SK-N-SH (cell line): ENCODE results near the gene CUEDC2. TPM values are rescaled to one million over a fixed set of nuclear protein-coding genes. Genes with fewer than 3 reads are reported as not detected.

Source experiments
- CTCF ChIA-PET: fragments of 300-600, 350-600 bp; formaldehyde crosslinking; extraction: SDS; loops from one replicate; lab custom pipeline; 2021; lab: Yijun Ruan, JAX
- POLR2A ChIA-PET: fragments of 350-600 bp; sonication (Branson Sonifier 250); formaldehyde crosslinking; extraction: SDS; loops from one replicate; lab custom pipeline; 2020; ENCODE audit warnings: antibody characterized with exemption, inconsistent platforms; lab: Yijun Ruan, JAX
- DNase-seq: peaks from one replicate; pipeline ENCODE4 v3.0.0; 2012
- H2AFZ ChIP-seq: fragments of 200-600 bp; sonication (generic); 2 replicates; pipeline ENCODE4 v1.8.1; 2016; ENCODE audit warnings: antibody characterized with exemption, mild to moderate bottlenecking, low read depth
- H3F3A ChIP-seq: fragments of 200-600 bp; sonication (generic); replicated peaks from 2 replicates; pipeline ENCODE3; 2016; ENCODE audit warnings: antibody characterized with exemption, mild to moderate bottlenecking; ENCODE audit not compliant: insufficient read depth
- H3K27ac ChIP-seq, 2 experiments: fragments of 200-500 bp in 1 of 2; fragments of 200-600 bp in 1 of 2; sonication (Bioruptor generic) in 1 of 2; sonication (generic), shearing (Covaris generic) in 1 of 2; 2 replicates each; pipeline versions ENCODE4 v1.5.1 to v1.6.1; 2014 to 2016; ENCODE audit warnings: low read depth in 2 of 2, inconsistent platforms in 1 of 2, low read length in 1 of 2, mild to moderate bottlenecking in 1 of 2, mixed read lengths in 1 of 2
- H3K27me3 ChIP-seq: fragments of 200-600 bp; sonication (generic), shearing (Covaris generic); 2 replicates; pipeline ENCODE4 v1.6.1; 2016; ENCODE audit warnings: mixed run types; ENCODE audit not compliant: insufficient read depth
- H3K36me3 ChIP-seq, 2 experiments: fragments of 200-500 bp in 1 of 2; fragments of 200-600 bp in 1 of 2; sonication (Bioruptor generic) in 1 of 2; sonication (generic) in 1 of 2; replicated peaks in 1 of 2; 2 replicates each; pipeline versions ENCODE3 to v1.5.1; 2014 to 2016; ENCODE audit warnings: low read length in 1 of 2, mild to moderate bottlenecking in 1 of 2; ENCODE audit not compliant: insufficient read depth in 2 of 2, control insufficient read depth in 1 of 2
- H3K4me1 ChIP-seq, 2 experiments: fragments of 200-500 bp in 1 of 2; fragments of 200-600 bp in 1 of 2; sonication (Bioruptor generic) in 1 of 2; sonication (generic), shearing (Covaris generic) in 1 of 2; 2 replicates each; pipeline versions ENCODE4 v1.5.1 to v1.6.1; 2014 to 2016; ENCODE audit warnings: low read depth in 1 of 2, low read length in 1 of 2, mixed run types in 1 of 2; ENCODE audit not compliant: insufficient read depth in 2 of 2, control insufficient read depth in 1 of 2
- H3K4me2 ChIP-seq: fragments of 200-600 bp; sonication (generic), shearing (Covaris generic); 2 replicates; pipeline ENCODE4 v1.6.1; 2017; ENCODE audit warnings: mixed run types
- H3K4me3 ChIP-seq, 2 experiments: fragments of 200-500 bp in 1 of 2; fragments of 200-600 bp in 1 of 2; sonication (Bioruptor generic) in 1 of 2; sonication (generic), shearing (Covaris generic) in 1 of 2; 2 replicates each; pipeline versions ENCODE4 v1.5.1 to v1.8.1; 2014 to 2016; ENCODE audit warnings: low read depth in 2 of 2, inconsistent platforms in 1 of 2, low read length in 1 of 2, mild to moderate bottlenecking in 1 of 2, mixed read lengths in 1 of 2, moderate library complexity in 1 of 2
- H3K79me2 ChIP-seq: fragments of 200-600 bp; sonication (generic); 2 replicates; pipeline ENCODE4 v1.8.1; 2017; ENCODE audit warnings: mild to moderate bottlenecking; ENCODE audit not compliant: insufficient read depth
- H3K9ac ChIP-seq: fragments of 200-600 bp; sonication (generic); 2 replicates; pipeline ENCODE4 v1.6.1; 2017; ENCODE audit warnings: mixed run types
- H3K9me2 ChIP-seq: fragments of 200-600 bp; sonication (generic); 2 replicates; pipeline ENCODE4 v1.6.1; 2017; ENCODE audit warnings: mixed run types
- H3K9me3 ChIP-seq: fragments of 200-600 bp; sonication (generic); 2 replicates; pipeline ENCODE4 v1.6.1; 2017; ENCODE audit warnings: mixed run types, mild to moderate bottlenecking, moderate library complexity
- H4K20me1 ChIP-seq: fragments of 200-600 bp; sonication (generic); 2 replicates; pipeline ENCODE4 v1.6.1; 2017; ENCODE audit warnings: mild to moderate bottlenecking, mixed run types; ENCODE audit not compliant: insufficient read depth
- CHD2 ChIP-seq: fragments of 150-350 bp; IDR thresholded peaks from 2 replicates; pipeline ENCODE4 v1.6.1; 2018; ENCODE audit warnings: low read length; ENCODE audit not compliant: partially characterized antibody
- CTCF ChIP-seq: fragments of 200-600 bp; sonication (generic); IDR thresholded peaks from 2 replicates; pipeline ENCODE4 v1.6.1; 2017; ENCODE audit warnings: antibody characterized with exemption, mild to moderate bottlenecking, moderate library complexity
- ELF1 ChIP-seq: IDR thresholded peaks from 2 replicates; pipeline ENCODE4 v1.4.0; 2012
- EP300 ChIP-seq, 2 experiments: IDR thresholded peaks; 2 replicates each; pipeline versions ENCODE4 v1.4.0 to v1.6.1; 2012; ENCODE audit warnings: borderline replicate concordance in 1 of 2, low read depth in 1 of 2, low read length in 1 of 2
- FOXM1 ChIP-seq: IDR thresholded peaks from 2 replicates; pipeline ENCODE4 v1.4.0; 2012; ENCODE audit warnings: low read depth, mild to moderate bottlenecking
- GABPA ChIP-seq: IDR thresholded peaks from 2 replicates; pipeline ENCODE4 v1.4.0; 2012; ENCODE audit warnings: low read depth, mild to moderate bottlenecking
- GATA2 ChIP-seq: sonication (generic); formaldehyde crosslinking; IDR thresholded peaks from 2 replicates; pipeline ENCODE4 v1.5.0; 2020; ENCODE audit warnings: mild to moderate bottlenecking, missing genetic modification reagents
- JUND ChIP-seq: IDR thresholded peaks from 2 replicates; pipeline ENCODE4 v1.4.0; 2012
- MEF2A ChIP-seq: IDR thresholded peaks from 2 replicates; pipeline ENCODE4 v1.4.0; 2012; ENCODE audit warnings: low read depth, borderline replicate concordance
- MXI1 ChIP-seq: IDR thresholded peaks from 2 replicates; pipeline ENCODE4 v1.6.1; 2012; ENCODE audit warnings: mild to moderate bottlenecking, low read depth, low read length, improper control_type of control experiment
- NRF1 ChIP-seq: IDR thresholded peaks from 2 replicates; pipeline ENCODE4 v1.6.1; 2012; ENCODE audit warnings: low read depth, mild to moderate bottlenecking, low read length
- POLR2AphosphoS5 ChIP-seq: IDR thresholded peaks from 2 replicates; pipeline ENCODE4 v1.6.1; 2012; ENCODE audit warnings: low read depth, low read length
- RCOR1 ChIP-seq: fragments of 150-350 bp; IDR thresholded peaks from 2 replicates; pipeline ENCODE4 v1.6.1; 2017; ENCODE audit warnings: antibody characterized with exemption, low read length
- RXRA ChIP-seq: IDR thresholded peaks from 2 replicates; pipeline ENCODE4 v1.4.0; 2012; ENCODE audit warnings: low read depth, mild to moderate bottlenecking, borderline replicate concordance
- SMC3 ChIP-seq: IDR thresholded peaks from 2 replicates; pipeline ENCODE4 v1.6.1; 2012; ENCODE audit warnings: low read depth, low read length, improper control_type of control experiment
- TCF12 ChIP-seq: IDR thresholded peaks from 2 replicates; pipeline ENCODE4 v1.4.0; 2012
- TEAD4 ChIP-seq: IDR thresholded peaks from 2 replicates; pipeline ENCODE4 v1.4.0; 2012; ENCODE audit warnings: mild to moderate bottlenecking, borderline replicate concordance; ENCODE audit not compliant: insufficient read depth
- USF1 ChIP-seq: IDR thresholded peaks from 2 replicates; pipeline ENCODE4 v1.4.0; 2012; ENCODE audit warnings: low read depth, borderline replicate concordance
- USF2 ChIP-seq: fragments of 150-350 bp; IDR thresholded peaks from 2 replicates; pipeline ENCODE4 v1.6.1; 2017; ENCODE audit warnings: antibody characterized with exemption, low read length, low read depth, borderline replicate concordance
- YY1 ChIP-seq: IDR thresholded peaks from 2 replicates; pipeline ENCODE4 v1.4.0; 2012; ENCODE audit warnings: low read depth, mild to moderate bottlenecking
- ZBTB33 ChIP-seq: IDR thresholded peaks from 2 replicates; pipeline ENCODE4 v1.4.0; 2012; ENCODE audit warnings: low read depth, borderline replicate concordance
- WGBS: methylation state at CpG from one replicate; pipeline ENCODE4 v1.1.6; 2017; ENCODE audit warnings: low lambda C conversion rate; 5-methylcytosine and 5-hydroxymethylcytosine counted together
- polyA plus RNA-seq, 3 experiments: library from polyadenylated mRNA; depleted of rRNA; stranded (reverse); fragments of >200 nt; gene quantifications; 2 replicates each; pipeline ENCODE4 v1.2.3, GENCODE V29; 2012
- TF ChIP-seq, protein P1 (sequence below): fragments of 150-350 bp; IDR thresholded peaks from 2 replicates; pipeline ENCODE4 v1.6.1; 2016; ENCODE audit warnings: mild to moderate bottlenecking, low read depth, low read length

Gene CUEDC2
- polyA plus RNA-seq, 1 of the 3 experiments (the other 2 are of a cell fraction) = 162 TPM

GRCh38 chr10:102458656-102459055 lies 26.3 kb upstream of the CUEDC2 start:
- CTCF ChIA-PET = interaction anchor here (1.5 to 1.8 kb wide), 2 partner anchors 9 to 20 kb away, joined by 4 to 7 read pairs; no protein-coding TSS in a partner anchor
- H2AFZ ChIP-seq = no peak overlapping the region
- no peaks in the 10 kb centered on the region for H3K79me2 ChIP-seq
- WGBS = 73% methylated on average over 4 of the region's 4 CpGs
- H3K27me3 ChIP-seq = no peaks in the 10 kb centered on the region
- TF ChIP-seq FOXM1 (no peak), TCF12 (no peak), POLR2AphosphoS5 (no peak), RCOR1 (no peak), RXRA (no peak), EP300 (IDR thresholded peaks at IDR 0.05; ENCODE audit: borderline replicate concordance in 1 of 2, low read depth in 1 of 2, low read length in 1 of 2) (no peak), CTCF (no peak), ELF1 (no peak)
- no peaks in the 10 kb centered on the region for H4K20me1 ChIP-seq
- H3K4me2 ChIP-seq = no peak overlapping the region
- no peak overlapping the region for H3K4me3 ChIP-seq
- no peaks in the 10 kb centered on the region for H3K9me2 ChIP-seq
- H3K27ac ChIP-seq = no peak overlapping the region
- no peak overlapping the region for H3K9ac ChIP-seq
- no peaks in the 10 kb centered on the region for H3K9me3 ChIP-seq
- POLR2A ChIA-PET = interaction anchor here (0.8 kb wide), 1 partner anchor 26 kb away, joined by 3 read pairs; the partner anchor contains the start of gene CUEDC2
- DNase-seq = no peak
- peaks cover 5% of the 10 kb centered on the region for H3F3A ChIP-seq
- H3K4me1 ChIP-seq = peaks cover 0 to 10% of the 10 kb centered on the region in 2 experiments; a peak in 1 of 4 replicates
- H3K36me3 ChIP-seq = no peaks in the 10 kb centered on the region

DNA sequence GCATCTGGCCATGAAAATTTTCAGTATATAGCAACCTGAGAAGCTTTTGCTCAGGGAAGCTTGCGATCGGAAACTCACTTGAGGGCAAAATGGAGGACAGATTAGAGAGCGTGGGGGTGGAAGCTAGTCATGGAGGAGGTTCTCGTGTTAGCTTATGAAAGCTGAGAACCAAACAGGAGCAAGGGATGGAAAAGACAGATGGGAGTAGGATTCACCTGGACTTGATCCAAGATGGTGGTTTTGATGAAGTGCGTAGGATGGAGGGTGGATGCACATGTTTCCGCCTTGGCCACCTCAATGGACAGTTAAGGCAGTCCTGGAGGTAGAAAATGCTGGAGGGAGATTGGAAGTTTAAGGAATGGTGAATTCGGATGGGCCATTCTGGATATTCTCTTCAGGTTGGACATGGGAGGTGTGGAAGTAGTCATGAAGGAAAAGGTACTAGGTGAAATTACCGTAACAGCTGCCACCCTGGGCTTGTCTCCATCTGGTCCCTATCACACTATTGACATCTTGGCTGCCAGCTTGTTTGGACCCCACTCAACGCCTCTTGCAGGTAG lies 25.3 kb upstream of the CUEDC2 start:
- Histone ChIP-seq H3K27ac (no peak overlapping the region), H3K79me2 (no peaks in the 10 kb centered on the region), H3K36me3 (no peaks in the 10 kb centered on the region), H3F3A (peaks cover 7% of the 10 kb centered on the region), H3K27me3 (no peaks in the 10 kb centered on the region), H3K9me2 (no peaks in the 10 kb centered on the region), H2AFZ (no peak overlapping the region), H3K9me3 (no peaks in the 10 kb centered on the region), H3K4me2 (no peak overlapping the region), H4K20me1 (no peaks in the 10 kb centered on the region), H3K4me3 (no peak overlapping the region), H3K9ac (no peak overlapping the region), H3K4me1 (peaks cover 0 to 10% of the 10 kb centered on the region in 2 experiments; a peak in 1 of 4 replicates)
- CTCF ChIA-PET = interaction anchor here (0.8 to 1.8 kb wide), 3 partner anchors 21 to 288 kb away, joined by 3 to 7 read pairs (median 3); no protein-coding TSS in a partner anchor
- no peak for DNase-seq
- POLR2A ChIA-PET = no interaction called here
- WGBS = 96% methylated on average over 9 of the region's 9 CpGs
- TF ChIP-seq YY1 (no peak), NRF1 (no peak), RXRA (no peak), FOXM1 (no peak), TEAD4 (no peak), MEF2A (no peak), MXI1 (no peak), USF2 (no peak), GATA2 (CRISPR knock-in tag) (no peak), SMC3 (no peak), USF1 (no peak), ZBTB33 (no peak), CHD2 (no peak), EP300 (IDR thresholded peaks at IDR 0.05; ENCODE audit: borderline replicate concordance in 1 of 2, low read depth in 1 of 2, low read length in 1 of 2) (no peak), ELF1 (no peak), GABPA (no peak), JUND (no peak)
- TF ChIP-seq, protein P1, sequence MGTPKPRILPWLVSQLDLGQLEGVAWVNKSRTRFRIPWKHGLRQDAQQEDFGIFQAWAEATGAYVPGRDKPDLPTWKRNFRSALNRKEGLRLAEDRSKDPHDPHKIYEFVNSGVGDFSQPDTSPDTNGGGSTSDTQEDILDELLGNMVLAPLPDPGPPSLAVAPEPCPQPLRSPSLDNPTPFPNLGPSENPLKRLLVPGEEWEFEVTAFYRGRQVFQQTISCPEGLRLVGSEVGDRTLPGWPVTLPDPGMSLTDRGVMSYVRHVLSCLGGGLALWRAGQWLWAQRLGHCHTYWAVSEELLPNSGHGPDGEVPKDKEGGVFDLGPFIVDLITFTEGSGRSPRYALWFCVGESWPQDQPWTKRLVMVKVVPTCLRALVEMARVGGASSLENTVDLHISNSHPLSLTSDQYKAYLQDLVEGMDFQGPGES = no peak
